Transverse colon (tissue), 3 donors: ENCODE measurements around the gene TPCN2.

Experiments used
- CTCF ChIP-seq, 5 experiments: fragments of 200-600 bp in 3 of 5; fragments of 450-650 bp in 2 of 5; sonication (generic) in 3 of 5; IDR thresholded peaks; 1 replicate in 2 of 5; 2 replicates in 3 of 5; pipeline ENCODE4 v1.5.1; 2016 to 2017; ENCODE audit warnings: antibody characterized with exemption in 5 of 5, inconsistent platforms in 3 of 5, mild to moderate bottlenecking in 2 of 5, moderate library complexity in 1 of 5
- EP300 ChIP-seq: sonication (generic); formaldehyde crosslinking; IDR thresholded peaks from one replicate; pipeline ENCODE4 v1.6.1; 2017; ENCODE audit warnings: antibody characterized with exemption, low read depth
- POLR2A ChIP-seq: fragments of 450-650 bp; IDR thresholded peaks from one replicate; pipeline ENCODE4 v1.6.1; 2016; ENCODE audit warnings: antibody characterized with exemption, mild to moderate bottlenecking, moderate library complexity

GRCh38 chr11:69093106-69093505, 44.4 kb downstream of the TPCN2 start:
- TF ChIP-seq CTCF (IDR thresholded peaks at IDR 0.05) (no peak), EP300 (no peak), POLR2A (no peak)
